Endothelial cell of hepatic sinusoid (primary cell): ENCODE measurements around the gene PRDM5.
"Not testable (repeated sequence)": the region's sequence is repeated elsewhere in the genome, so short reads cannot be mapped to it uniquely, and the experiment has no call there.

Experiments
- in situ Hi-C: cut with HindIII; loops from 2 replicates; pipeline ENCODE4 v1.10.0; 2017; ENCODE audit warnings: low sequenced_read_pairs

Gene PRDM5

GRCh38 chr4:120667102-120667501 is 255.4 kb downstream of the PRDM5 start:
- in situ Hi-C loops: no loop called here

- in situ Hi-C loops: no loop called here
These were observed 257.7 kb downstream of the PRDM5 start for GRCh38 chr4:120664851-120665250.

- in situ Hi-C loops: no loop called here
These were observed 262.8 kb downstream of the PRDM5 start for GRCh38 chr4:120659616-120660170.

- in situ Hi-C loops: no loop called here
These were observed 263.8 kb downstream of the PRDM5 start for GRCh38 chr4:120658772-120659171.

GRCh38 chr4:120653804-120654573 is 268.5 kb downstream of the PRDM5 start:
- in situ Hi-C loops: no loop called here

GRCh38 chr4:120648336-120648735 is 274.2 kb downstream of the PRDM5 start:
- in situ Hi-C loops: not testable (repeated sequence)
